Epithelial cell of esophagus (primary cell): ENCODE data around the gene OST4.

ENCODE experiments used
- DNase-seq: peaks from one replicate; pipeline ENCODE4 v3.0.0; 2010; ENCODE audit warnings: low read depth
- H3K4me3 ChIP-seq: 2 replicates; pipeline ENCODE4 v1.5.1; 2011; ENCODE audit warnings: mild to moderate bottlenecking, low read length, control low read depth
- CTCF ChIP-seq: IDR thresholded peaks from 2 replicates; pipeline ENCODE4 v1.5.1; 2011; ENCODE audit warnings: low read depth, mild to moderate bottlenecking, low read length, control low read depth, inconsistent platforms; ENCODE audit not compliant: insufficient read depth; ENCODE audit errors: missing control alignments

The OST4 gene

GRCh38 chr2:27050281-27050995 lies 21.0 kb downstream of the OST4 start:
- peak; percentile 45 for TF ChIP-seq CTCF
- H3K4me3 ChIP-seq: peak overlapping the region; percentile 86
- DNase-seq: peak; percentile 91

GRCh38 chr2:27049422-27050280 lies 21.8 kb downstream of the OST4 start:
- no peak for TF ChIP-seq CTCF
- H3K4me3 ChIP-seq: peak overlapping the region; percentile 86
- DNase-seq: peak; percentile 32

- no peak for TF ChIP-seq CTCF
- no peak for DNase-seq
Measured at GRCh38 chr2:27042985-27043634, 28.3 kb downstream of the OST4 start.

GRCh38 chr2:27042159-27042661 lies 29.2 kb downstream of the OST4 start:
- no peak overlapping the region for H3K4me3 ChIP-seq
- no peak for DNase-seq
- no peak for TF ChIP-seq CTCF

More at GRCh38 chr2:27042985-27043634, 28.3 kb downstream of the OST4 start:
- H3K4me3 ChIP-seq: no peak overlapping the region

- no peak for TF ChIP-seq CTCF
- DNase-seq: no peak
- no peak overlapping the region for H3K4me3 ChIP-seq
Measured at GRCh38 chr2:27041752-27042151, 29.7 kb downstream of the OST4 start.

- no peak for TF ChIP-seq CTCF
- no peak overlapping the region for H3K4me3 ChIP-seq
- no peak for DNase-seq
Measured at GRCh38 chr2:27040282-27040681, 31.2 kb downstream of the OST4 start.
